Astrocyte of the spinal cord (primary cell): ENCODE measurements around the gene SSH2.
"Not testable (repeated sequence)": the region's sequence is repeated elsewhere in the genome, so short reads cannot be mapped to it uniquely, and the experiment has no call there.

ENCODE experiments used
- DNase-seq: peaks from one replicate; pipeline ENCODE4 v3.0.0; 2011; ENCODE audit warnings: low read depth, low spot score
- H3K4me3 ChIP-seq: 2 replicates; pipeline ENCODE4 v1.5.1; 2011; ENCODE audit warnings: low read depth, mild to moderate bottlenecking, low read length, moderate library complexity
- CTCF ChIP-seq: IDR thresholded peaks from 2 replicates; pipeline ENCODE4 v1.5.1; 2012; ENCODE audit warnings: low read depth, mild to moderate bottlenecking, low read length, inconsistent platforms
- in situ Hi-C: cut with HindIII; loops from 2 replicates; pipeline ENCODE4 v1.10.0; 2017; ENCODE audit warnings: low sequenced_read_pairs

Gene SSH2

DNA sequence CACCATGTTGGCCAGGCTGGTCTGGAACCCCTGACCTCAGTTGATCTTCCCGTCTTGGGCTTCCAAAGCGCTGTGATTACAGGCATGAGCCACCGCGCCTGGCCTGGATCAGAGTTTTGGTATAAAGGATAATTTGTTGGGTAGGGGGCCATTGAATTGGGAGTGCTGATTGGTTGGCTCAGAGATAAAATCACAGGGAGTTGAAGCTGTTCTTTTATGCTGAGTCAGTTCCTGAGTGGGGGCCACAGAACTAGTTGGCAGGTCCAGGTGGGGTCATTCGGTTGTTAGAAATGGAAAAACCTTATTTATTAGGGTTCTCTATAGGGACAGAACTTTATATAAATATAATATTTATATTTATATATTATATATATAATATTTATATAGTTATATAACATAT is 147.1 kb downstream of the SSH2 start:
- no peak for TF ChIP-seq CTCF
- in situ Hi-C loops: no loop called here
- no peak overlapping the region for H3K4me3 ChIP-seq
- DNase-seq: no peak

GRCh38 chr17:29779812-29780190 is 150.2 kb downstream of the SSH2 start:
- H3K4me3 ChIP-seq, in situ Hi-C loops: not testable (repeated sequence)

GRCh38 chr17:29778956-29779811 is 150.8 kb downstream of the SSH2 start:
- in situ Hi-C loops: no loop called here
- DNase-seq: peak; percentile 67
- peak; percentile 69 for TF ChIP-seq CTCF
- H3K4me3 ChIP-seq: no peak overlapping the region

More at GRCh38 chr17:29779812-29780190, 150.2 kb downstream of the SSH2 start:
- DNase-seq: not testable (repeated sequence)

GRCh38 chr17:29777663-29778062 is 152.4 kb downstream of the SSH2 start:
- in situ Hi-C loops: no loop called here
- no peak overlapping the region for H3K4me3 ChIP-seq
- DNase-seq: no peak
- TF ChIP-seq CTCF: no peak

GRCh38 chr17:29776026-29776425 is 154.0 kb downstream of the SSH2 start:
- in situ Hi-C loops: no loop called here
- TF ChIP-seq CTCF: no peak
- DNase-seq: no peak
- H3K4me3 ChIP-seq: no peak overlapping the region

GRCh38 chr17:29772981-29773380 is 157.0 kb downstream of the SSH2 start:
- in situ Hi-C loops: no loop called here
- DNase-seq: no peak
- TF ChIP-seq CTCF: no peak
- no peak overlapping the region for H3K4me3 ChIP-seq

DNA sequence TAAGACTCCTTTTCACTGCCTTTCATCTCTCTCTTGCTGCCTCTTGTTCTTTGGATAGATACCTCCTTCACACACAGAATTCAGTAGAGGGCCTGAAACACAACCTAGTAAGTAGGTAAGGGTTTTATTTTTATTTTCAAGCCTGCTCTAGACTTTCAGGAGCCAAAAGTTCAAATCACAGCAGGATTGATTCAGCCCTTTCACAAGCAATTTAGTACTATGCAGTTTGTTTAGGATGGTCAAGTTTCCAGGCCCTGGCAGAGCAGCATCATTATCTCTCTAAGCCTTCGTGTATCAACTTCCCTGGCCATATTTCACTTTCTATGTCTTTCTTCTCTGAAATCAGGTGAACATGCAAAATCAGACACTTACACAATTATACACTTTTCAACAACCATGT is 158.5 kb downstream of the SSH2 start:
- DNase-seq: peak; percentile 18
- TF ChIP-seq CTCF: no peak
- H3K4me3 ChIP-seq: no peak overlapping the region
- in situ Hi-C loops: no loop called here
